ENCODE results near the gene SLC6A6.

The SLC6A6 gene

GRCh38 chr3:14440168-14440518, 37.7 kb downstream of the SLC6A6 start:
- Histone ChIP-seq H3F3A (ENCODE audit: insufficient read depth) (no peaks in the 10 kb centered on the region), H3K79me2 (ENCODE audit: insufficient read depth, low read length) (peaks cover 76% of the 10 kb centered on the region), H3K27me3 (ENCODE audit: low read length) (no peaks in the 10 kb centered on the region), H2AFZ (ENCODE audit: low read depth, low read length, severe bottlenecking) (no peak overlapping the region), H4K20me1 (ENCODE audit: low read depth, low read length) (no peaks in the 10 kb centered on the region), H3K27ac (ENCODE audit: low read depth, low read length) (peak overlapping the region; percentile 57), H3K9me2 (replicated peaks; ENCODE audit: insufficient read depth, low read length) (no peaks in the 10 kb centered on the region), H3K4me3 (ENCODE audit: insufficient read depth, low read length, poor library complexity, severe bottlenecking) (no peak overlapping the region), H3K9me3 (ENCODE audit: insufficient read depth, low read length) (no peaks in the 10 kb centered on the region), H3K36me3 (ENCODE audit: low read length) (no peaks in the 10 kb centered on the region), H3K9ac (ENCODE audit: low read length) (peak overlapping the region; percentile 29), H3K4me2 (ENCODE audit: low read depth, low read length, poor library complexity, severe bottlenecking) (peak overlapping the region; percentile 28)
- no peak for TF ChIP-seq CTCF (IDR thresholded peaks at IDR 0.05; ENCODE audit: insufficient read depth, low read length, poor library complexity, severe bottlenecking)
- TF ChIP-seq EZH2phosphoT487 (conservative IDR thresholded peaks at IDR 0.05; ENCODE audit: low read length), result no peak

DNA sequence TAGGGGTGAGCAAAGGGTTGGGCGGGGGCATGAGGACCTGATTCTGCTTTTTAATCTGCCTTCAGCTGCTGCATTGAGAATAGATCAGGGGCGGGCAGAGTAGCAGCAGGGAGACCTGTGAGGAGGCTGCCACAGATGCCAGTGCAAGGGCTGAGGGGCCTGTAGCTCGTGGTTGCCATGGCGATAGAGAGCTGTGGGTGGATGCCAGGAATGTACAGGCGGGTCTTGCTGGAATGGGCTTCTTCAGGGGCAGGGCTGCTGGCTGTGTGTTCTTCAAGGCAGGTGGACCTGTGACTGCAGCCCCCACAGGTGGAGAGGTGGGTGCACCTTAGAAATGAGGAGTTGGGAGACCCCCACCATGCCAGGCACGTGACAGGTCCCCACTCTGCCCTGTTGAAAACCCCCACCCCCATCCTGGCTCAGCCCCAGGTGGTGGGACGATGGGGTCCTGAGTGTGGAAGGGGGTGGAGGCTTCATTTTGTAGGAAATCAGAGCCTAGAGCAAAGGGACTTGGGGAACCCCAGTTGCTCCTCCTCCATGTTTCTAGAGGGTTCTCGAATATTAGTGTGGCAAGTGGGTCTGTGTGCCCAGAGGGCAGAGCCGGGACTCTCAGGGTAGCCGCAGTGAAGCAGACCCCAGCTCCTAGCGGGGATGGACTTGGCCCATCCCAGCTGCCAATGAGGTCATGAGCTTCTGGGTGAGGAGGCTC, 38.3 kb downstream of the SLC6A6 start:
- H3K27me3 ChIP-seq (ENCODE audit: low read length), result no peaks in the 10 kb centered on the region

GRCh38 chr3:14441240-14441919, 39.0 kb downstream of the SLC6A6 start:
- H3F3A ChIP-seq (ENCODE audit: insufficient read depth), result no peaks in the 10 kb centered on the region
- H3K27me3 ChIP-seq (ENCODE audit: low read length), result no peaks in the 10 kb centered on the region
- no peaks in the 10 kb centered on the region for H4K20me1 ChIP-seq (ENCODE audit: low read depth, low read length)
- peaks cover 66% of the 10 kb centered on the region for H3K79me2 ChIP-seq (ENCODE audit: insufficient read depth, low read length)
- H3K4me2 ChIP-seq (ENCODE audit: low read depth, low read length, poor library complexity, severe bottlenecking), result no peak overlapping the region
- TF ChIP-seq CTCF (IDR thresholded peaks at IDR 0.05; ENCODE audit: insufficient read depth, low read length, poor library complexity, severe bottlenecking), result no peak
- TF ChIP-seq EZH2phosphoT487 (conservative IDR thresholded peaks at IDR 0.05; ENCODE audit: low read length), result no peak
- H3K9ac ChIP-seq (ENCODE audit: low read length), result no peak overlapping the region
- peaks cover 1% of the 10 kb centered on the region for H3K36me3 ChIP-seq (ENCODE audit: low read length)
- no peaks in the 10 kb centered on the region for H3K9me2 ChIP-seq (replicated peaks; ENCODE audit: insufficient read depth, low read length)
- no peak overlapping the region for H3K27ac ChIP-seq (ENCODE audit: low read depth, low read length)
- H3K9me3 ChIP-seq (ENCODE audit: insufficient read depth, low read length), result no peaks in the 10 kb centered on the region
- no peak overlapping the region for H2AFZ ChIP-seq (ENCODE audit: low read depth, low read length, severe bottlenecking)
- no peak overlapping the region for H3K4me3 ChIP-seq (ENCODE audit: insufficient read depth, low read length, poor library complexity, severe bottlenecking)

More for the DNA sequence above, 38.3 kb downstream of the SLC6A6 start:
- Histone ChIP-seq H3K79me2 (ENCODE audit: insufficient read depth, low read length) (peaks cover 70% of the 10 kb centered on the region), H3K9me2 (replicated peaks; ENCODE audit: insufficient read depth, low read length) (no peaks in the 10 kb centered on the region), H3K36me3 (ENCODE audit: low read length) (no peaks in the 10 kb centered on the region), H4K20me1 (ENCODE audit: low read depth, low read length) (no peaks in the 10 kb centered on the region), H3F3A (ENCODE audit: insufficient read depth) (no peaks in the 10 kb centered on the region), H3K9ac (ENCODE audit: low read length) (peak overlapping the region; percentile 29), H2AFZ (ENCODE audit: low read depth, low read length, severe bottlenecking) (no peak overlapping the region), H3K27ac (ENCODE audit: low read depth, low read length) (peak overlapping the region; percentile 57), H3K9me3 (ENCODE audit: insufficient read depth, low read length) (no peaks in the 10 kb centered on the region), H3K4me2 (ENCODE audit: low read depth, low read length, poor library complexity, severe bottlenecking) (peak overlapping the region; percentile 28), H3K4me3 (ENCODE audit: insufficient read depth, low read length, poor library complexity, severe bottlenecking) (no peak overlapping the region)
- TF ChIP-seq CTCF (IDR thresholded peaks at IDR 0.05; ENCODE audit: insufficient read depth, low read length, poor library complexity, severe bottlenecking) (no peak), EZH2phosphoT487 (conservative IDR thresholded peaks at IDR 0.05; ENCODE audit: low read length) (no peak)

Data from SU-DHL-6 (cell line).